HG02571 (cell line): ENCODE measurements around the gene STON1.
"Not testable (repeated sequence)": the region's sequence is repeated elsewhere in the genome, so short reads cannot be mapped to it uniquely, and the experiment has no call there.

Source experiments
- ATAC-seq: cut with Tn5 transposase; IDR thresholded peaks from one replicate; pipeline ENCODE4 v1.9.1; 2021; ENCODE audit warnings: mild to moderate bottlenecking, moderate library complexity; ENCODE audit not compliant: unreplicated experiment

The STON1 gene

GRCh38 chr2:48572816-48573215, 42.9 kb downstream of the STON1 start:
- no peak for ATAC-seq

- no peak for ATAC-seq
These were observed 44.7 kb downstream of the STON1 start for GRCh38 chr2:48574353-48575287.

GRCh38 chr2:48578313-48578712, 48.4 kb downstream of the STON1 start:
- no peak for ATAC-seq

GRCh38 chr2:48583961-48584360, 54.0 kb downstream of the STON1 start:
- ATAC-seq, result no peak

- no peak for ATAC-seq
These were observed 54.6 kb downstream of the STON1 start for GRCh38 chr2:48584551-48584950.

- ATAC-seq, result no peak
These were observed 56.5 kb downstream of the STON1 start for GRCh38 chr2:48586433-48586832.

- no peak for ATAC-seq
These were observed 57.6 kb downstream of the STON1 start for GRCh38 chr2:48587560-48587959.

- ATAC-seq, result no peak
These were observed 58.0 kb downstream of the STON1 start for GRCh38 chr2:48587961-48588360.

GRCh38 chr2:48588745-48589144, 58.8 kb downstream of the STON1 start:
- no peak for ATAC-seq

GRCh38 chr2:48589170-48589767, 59.3 kb downstream of the STON1 start:
- ATAC-seq, result no peak

GRCh38 chr2:48590017-48590416, 60.1 kb downstream of the STON1 start:
- ATAC-seq, result no peak

GRCh38 chr2:48592067-48592466, 62.1 kb downstream of the STON1 start:
- no peak for ATAC-seq

- not testable (repeated sequence) for ATAC-seq
These were observed 66.8 kb downstream of the STON1 start for GRCh38 chr2:48596751-48597150.

- no peak for ATAC-seq
These were observed 67.5 kb downstream of the STON1 start for GRCh38 chr2:48597492-48597891.

GRCh38 chr2:48600204-48600813, 70.4 kb downstream of the STON1 start:
- ATAC-seq, result no peak

- ATAC-seq, result no peak
These were observed 71.0 kb downstream of the STON1 start for GRCh38 chr2:48600917-48601316.

GRCh38 chr2:48601349-48601748, 71.4 kb downstream of the STON1 start:
- ATAC-seq, result peak; percentile 52

GRCh38 chr2:48605482-48606175, 75.7 kb downstream of the STON1 start:
- no peak for ATAC-seq

GRCh38 chr2:48607307-48608014, 77.5 kb downstream of the STON1 start:
- no peak for ATAC-seq

GRCh38 chr2:48613211-48613610, 83.3 kb downstream of the STON1 start:
- no peak for ATAC-seq

GRCh38 chr2:48614581-48614980, 84.6 kb downstream of the STON1 start:
- not testable (repeated sequence) for ATAC-seq
